NB4 (cell line): ENCODE results near the gene RPS6KA5.

Source experiments
- DNase-seq: peaks from one replicate; pipeline ENCODE4 v3.0.0; 2010; ENCODE audit warnings: low read depth
- H3K4me3 ChIP-seq: one replicate; pipeline ENCODE4 v1.5.1; 2011; ENCODE audit warnings: mild to moderate bottlenecking, low read depth, low read length, moderate library complexity
- CTCF ChIP-seq: IDR thresholded peaks from one replicate; pipeline ENCODE4 v1.5.1; 2012; ENCODE audit warnings: low read depth, low read length
- MAX ChIP-seq: IDR thresholded peaks from 2 replicates; pipeline ENCODE4 v1.6.1; 2011; ENCODE audit warnings: low read depth, low read length
- MYC ChIP-seq: IDR thresholded peaks from 2 replicates; pipeline ENCODE4 v1.6.1; 2011; ENCODE audit warnings: low read depth, low read length
- POLR2A ChIP-seq: IDR thresholded peaks from 2 replicates; pipeline ENCODE4 v1.6.1; 2011; ENCODE audit warnings: mild to moderate bottlenecking; ENCODE audit not compliant: insufficient read length; ENCODE audit errors: extremely low read depth

RPS6KA5 gene

GRCh38 chr14:91068642-91069041, 8.2 kb upstream of the RPS6KA5 start:
- TF ChIP-seq POLR2A, result no peak
- no peak for TF ChIP-seq MYC
- TF ChIP-seq CTCF, result no peak
- TF ChIP-seq MAX, result no peak
- H3K4me3 ChIP-seq, result no peak overlapping the region
- DNase-seq, result no peak

GRCh38 chr14:91067186-91067585, 6.7 kb upstream of the RPS6KA5 start:
- TF ChIP-seq MAX (no peak), MYC (no peak)
- no peak overlapping the region for H3K4me3 ChIP-seq
- DNase-seq, result no peak

GRCh38 chr14:91065266-91065665, 4.8 kb upstream of the RPS6KA5 start:
- TF ChIP-seq MYC, result no peak
- H3K4me3 ChIP-seq, result no peak overlapping the region
- DNase-seq, result no peak

GRCh38 chr14:91063119-91063518, 2.7 kb upstream of the RPS6KA5 start:
- DNase-seq, result peak; percentile 89
- H3K4me3 ChIP-seq, result no peak overlapping the region
- TF ChIP-seq POLR2A (peak; percentile 81), CTCF (no peak), MYC (peak; percentile 12; the same call in 1 of the 2 replicates), MAX (peak; percentile 17; the same call in 1 of the 2 replicates)

GRCh38 chr14:91062600-91062999, 2.2 kb upstream of the RPS6KA5 start:
- DNase-seq, result no peak
- no peak overlapping the region for H3K4me3 ChIP-seq
- no peak for TF ChIP-seq CTCF
- no peak for TF ChIP-seq POLR2A

GRCh38 chr14:91061056-91061887, 831 bp upstream of the RPS6KA5 start:
- TF ChIP-seq MYC (peak; percentile 97), MAX (peak; percentile 100), CTCF (no peak), POLR2A (peak; percentile 69)
- peak; percentile 34 for DNase-seq

GRCh38 chr14:91059576-91060350, 678 bp downstream of the RPS6KA5 start:
- H3K4me3 ChIP-seq, result peak overlapping the region; percentile 77
- peak; percentile 49 for DNase-seq
- no peak for TF ChIP-seq MAX
- no peak for TF ChIP-seq CTCF
- no peak for TF ChIP-seq POLR2A
- no peak for TF ChIP-seq MYC

More at GRCh38 chr14:91061056-91061887, 831 bp upstream of the RPS6KA5 start:
- peak overlapping the region; percentile 75 for H3K4me3 ChIP-seq
